A549 (cell line): ENCODE measurements around the gene ABCA5. TPM values are rescaled to one million over a fixed set of nuclear protein-coding genes. Genes with fewer than 3 reads are reported as not detected.

Source experiments
- ATAC-seq, 2 experiments: fragments of 200-7000 bp in 1 of 2; fragments of >200 bp in 1 of 2; cut with Nextera tagmentation in 1 of 2; cut with Tn5 transposase in 1 of 2; 3 replicates each; pipeline versions ENCODE4 v1.8.0 to v1.9.1; 2018 to 2020; ENCODE audit warnings: mild to moderate bottlenecking in 1 of 2, moderate library complexity in 1 of 2
- CTCF ChIA-PET: fragments of 300-600 bp; sonication (Branson Sonifier 250); formaldehyde crosslinking; extraction: SDS; loops from one replicate; lab custom pipeline; 2021; ENCODE audit warnings: antibody characterized with exemption, inconsistent platforms; lab: Yijun Ruan, JAX
- POLR2A ChIA-PET: fragments of 350-600 bp; formaldehyde crosslinking; extraction: SDS; loops from one replicate; lab custom pipeline; 2021; ENCODE audit warnings: antibody characterized with exemption, inconsistent platforms; lab: Yijun Ruan, JAX
- DNase-seq, 2 experiments: peaks; one replicate each; pipeline versions ENCODE4 v3.0.0 to v3.0.0-alpha.2; 2011 to 2016; ENCODE audit warnings: low read depth in 1 of 2, low spot score in 1 of 2
- FAIRE-seq: peaks from 2 replicates; lab custom pipeline; 2011; peaks lifted over from hg19 to GRCh38; lab: Jason Lieb, UNC
- H3K27ac ChIP-seq, 2 experiments: fragments of >200 bp; sonication (Bioruptor Twin); formaldehyde crosslinking; 3 replicates each; pipeline ENCODE4 v1.5.1; 2016 to 2017
- H3K4me1 ChIP-seq: fragments of >200 bp; sonication (Bioruptor Twin); formaldehyde crosslinking; 3 replicates; pipeline ENCODE4 v1.6.1; 2016
- H3K4me2 ChIP-seq: fragments of >200 bp; sonication (Bioruptor Twin); formaldehyde crosslinking; 3 replicates; pipeline ENCODE4 v1.6.1; 2016
- H3K4me3 ChIP-seq: fragments of >200 bp; sonication (Bioruptor Twin); formaldehyde crosslinking; 3 replicates; pipeline ENCODE4 v1.5.1; 2016
- H3K9me3 ChIP-seq: fragments of >200 bp; sonication (Bioruptor Twin); formaldehyde crosslinking; 3 replicates; pipeline ENCODE4 v1.6.1; 2016
- CEBPB ChIP-seq, 2 experiments: fragments of >200 bp in 1 of 2; sonication (Bioruptor Twin) in 1 of 2; formaldehyde crosslinking in 1 of 2; IDR thresholded peaks; 2 replicates each; pipeline ENCODE4 v1.6.1; 2012 to 2016
- EHF ChIP-seq: fragments of 250-450 bp; sonication (Bioruptor Pico); IDR thresholded peaks from 2 replicates; pipeline ENCODE4 v1.5.0; 2020; ENCODE audit warnings: mild to moderate bottlenecking
- EHMT2 ChIP-seq: fragments of 200-600 bp; sonication (generic); IDR thresholded peaks from 2 replicates; pipeline ENCODE4 v1.6.1; 2016; ENCODE audit warnings: antibody characterized with exemption, low read depth, mild to moderate bottlenecking, moderate library complexity
- ESRRA ChIP-seq: fragments of 150-350 bp; IDR thresholded peaks from 2 replicates; pipeline ENCODE4 v1.6.1; 2014; ENCODE audit warnings: mild to moderate bottlenecking, low read length, borderline replicate concordance
- FOSL2 ChIP-seq, 2 experiments: fragments of 450-650 bp in 1 of 2; fragments of >200 bp in 1 of 2; sonication (Bioruptor Twin) in 1 of 2; formaldehyde crosslinking; IDR thresholded peaks; 2 replicates each; pipeline versions ENCODE4 v1.5.0 to v1.6.1; 2016 to 2020; ENCODE audit warnings: mild to moderate bottlenecking in 1 of 2, moderate library complexity in 1 of 2
- GATA3 ChIP-seq: IDR thresholded peaks from 2 replicates; pipeline ENCODE4 v1.6.1; 2012; ENCODE audit warnings: borderline replicate concordance
- HDAC2 ChIP-seq: fragments of 200-600 bp; sonication (generic); IDR thresholded peaks from 2 replicates; pipeline ENCODE4 v1.6.1; 2016
- HEYL ChIP-seq: fragments of 250-450 bp; sonication (Bioruptor Pico); IDR thresholded peaks from 2 replicates; pipeline ENCODE4 v1.8.0; 2021; ENCODE audit warnings: mild to moderate bottlenecking, moderate library complexity
- HOXA7 ChIP-seq: fragments of 250-450 bp; sonication (Bioruptor Pico); IDR thresholded peaks from 2 replicates; pipeline ENCODE4 v1.5.0; 2020; ENCODE audit warnings: mild to moderate bottlenecking, moderate library complexity
- HOXB13 ChIP-seq: fragments of 250-450 bp; sonication (Bioruptor Pico); IDR thresholded peaks from 2 replicates; pipeline ENCODE4 v1.5.0; 2020; ENCODE audit warnings: low read depth, mild to moderate bottlenecking, moderate library complexity
- JUN ChIP-seq, 2 experiments: fragments of >200 bp; sonication (Bioruptor Twin); formaldehyde crosslinking; IDR thresholded peaks; 2 replicates in 1 of 2; 3 replicates in 1 of 2; pipeline ENCODE4 v1.6.1; 2016 to 2017
- KDM5A ChIP-seq: fragments of 200-600 bp; sonication (generic); IDR thresholded peaks from 2 replicates; pipeline ENCODE4 v1.6.1; 2016; ENCODE audit warnings: antibody characterized with exemption, mild to moderate bottlenecking
- MYC ChIP-seq: IDR thresholded peaks from 2 replicates; pipeline ENCODE4 v1.6.1; 2012; ENCODE audit warnings: mild to moderate bottlenecking, inconsistent platforms, low read length, improper control_type of control experiment, borderline replicate concordance
- PHF8 ChIP-seq: fragments of 200-600 bp; sonication (generic); IDR thresholded peaks from 2 replicates; pipeline ENCODE4 v1.6.1; 2016; ENCODE audit warnings: low read depth, mild to moderate bottlenecking, antibody characterized with exemption, moderate library complexity, borderline replicate concordance
- RAD21 ChIP-seq, 2 experiments: fragments of >200 bp in 1 of 2; sonication (Bioruptor Twin) in 1 of 2; formaldehyde crosslinking in 1 of 2; IDR thresholded peaks in 1 of 2; conservative IDR thresholded peaks in 1 of 2; 2 replicates in 1 of 2; 3 replicates in 1 of 2; pipeline ENCODE4 v1.6.1; 2012 to 2018; ENCODE audit warnings: inconsistent platforms in 1 of 2
- RNF2 ChIP-seq: fragments of 200-600 bp; sonication (generic); IDR thresholded peaks from 2 replicates; pipeline ENCODE4 v1.6.1; 2016; ENCODE audit warnings: low read depth, mild to moderate bottlenecking, antibody characterized with exemption, moderate library complexity, borderline replicate concordance
- SMC3 ChIP-seq: fragments of >200 bp; sonication (Bioruptor Twin); formaldehyde crosslinking; IDR thresholded peaks from 3 replicates; pipeline ENCODE4 v1.6.1; 2018; ENCODE audit warnings: inconsistent platforms
- SREBF2 ChIP-seq: fragments of 450-650 bp; IDR thresholded peaks from 2 replicates; pipeline ENCODE4 v1.6.1; 2014; ENCODE audit warnings: mild to moderate bottlenecking, moderate library complexity
- TFCP2L1 ChIP-seq: fragments of 250-450 bp; sonication (Bioruptor Pico); IDR thresholded peaks from 2 replicates; pipeline ENCODE4 v1.5.0; 2021; ENCODE audit warnings: mild to moderate bottlenecking
- ZSCAN20 ChIP-seq: fragments of 250-450 bp; sonication (Bioruptor Pico); IDR thresholded peaks from 2 replicates; pipeline ENCODE4 v1.8.0; 2022; ENCODE audit warnings: mild to moderate bottlenecking, moderate library complexity
- WGBS: methylation state at CpG from one replicate; pipeline ENCODE4 v1.1.6; 2017; ENCODE audit errors: missing lambda C conversion rate; 5-methylcytosine and 5-hydroxymethylcytosine counted together
- polyA plus RNA-seq, 4 experiments: library from polyadenylated mRNA; depleted of rRNA in 3 of 4; stranded (reverse); fragments of >200 nt; fragmentation: RNase III in 1 of 4; extraction: RNeasy Plus Mini Kit Qiagen cat#74134 plus additional on column Dnase treatment in 1 of 4; gene quantifications; 2 replicates in 3 of 4; 3 replicates in 1 of 4; pipeline ENCODE4 v1.2.3, GENCODE V29; 2011 to 2017
- TF ChIP-seq, protein P1 (sequence below): fragments of 450-650 bp; IDR thresholded peaks from 2 replicates; pipeline ENCODE4 v1.6.1; 2014; ENCODE audit warnings: antibody characterized with exemption
- TF ChIP-seq, protein P2 (sequence below): fragments of 150-350 bp; IDR thresholded peaks from 2 replicates; pipeline ENCODE4 v1.6.1; 2014; ENCODE audit warnings: low read depth, mild to moderate bottlenecking, low read length
- TF ChIP-seq, protein P3 (sequence below): IDR thresholded peaks from 2 replicates; pipeline ENCODE4 v1.6.1; 2012
- TF ChIP-seq, protein P4 (sequence below): fragments of >200 bp; sonication (Bioruptor Twin); formaldehyde crosslinking; IDR thresholded peaks from 2 replicates; pipeline ENCODE4 v1.6.1; 2016

ABCA5 gene
- polyA plus RNA-seq, 2 of the 4 experiments (the other 2 are of a cell fraction) = 4.5 to 9.1 TPM

DNA sequence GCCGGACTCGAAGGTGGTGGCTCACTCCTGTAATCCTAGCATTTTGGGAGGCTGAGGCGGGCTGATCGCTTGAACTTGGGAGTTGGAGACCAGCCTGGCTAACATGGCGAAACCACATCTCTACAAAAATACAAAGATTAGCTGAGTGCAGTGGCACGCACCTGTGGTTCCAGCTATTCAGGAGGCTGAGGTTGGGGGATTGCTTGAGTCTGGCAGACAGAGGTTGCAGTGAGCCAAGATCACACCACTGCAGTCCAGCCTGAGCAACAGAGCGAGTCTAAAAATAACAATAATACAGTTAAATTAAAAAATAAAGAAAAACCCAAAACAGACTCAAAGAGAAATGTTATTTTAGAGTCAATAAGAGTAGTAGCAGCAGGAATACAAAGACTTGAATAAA lies 29.7 kb upstream of the ABCA5 start:
- POLR2A ChIA-PET = no interaction called here
- TF ChIP-seq RAD21 (conservative IDR thresholded peaks at IDR 0.05 in 1 of 2, IDR thresholded peaks at IDR 0.05 in 1 of 2) (no peak), HEYL (CRISPR knock-in tag) (no peak), EHF (CRISPR knock-in tag) (no peak), SMC3 (no peak), ESRRA (no peak), ZSCAN20 (CRISPR knock-in tag) (no peak), EHMT2 (no peak), HOXA7 (CRISPR knock-in tag) (no peak), GATA3 (no peak), KDM5A (no peak), PHF8 (no peak), HDAC2 (no peak), JUN (IDR thresholded peaks at IDR 0.05) (no peak), SREBF2 (no peak)
- TF ChIP-seq, protein P1, sequence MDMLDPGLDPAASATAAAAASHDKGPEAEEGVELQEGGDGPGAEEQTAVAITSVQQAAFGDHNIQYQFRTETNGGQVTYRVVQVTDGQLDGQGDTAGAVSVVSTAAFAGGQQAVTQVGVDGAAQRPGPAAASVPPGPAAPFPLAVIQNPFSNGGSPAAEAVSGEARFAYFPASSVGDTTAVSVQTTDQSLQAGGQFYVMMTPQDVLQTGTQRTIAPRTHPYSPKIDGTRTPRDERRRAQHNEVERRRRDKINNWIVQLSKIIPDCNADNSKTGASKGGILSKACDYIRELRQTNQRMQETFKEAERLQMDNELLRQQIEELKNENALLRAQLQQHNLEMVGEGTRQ = no peak
- TF ChIP-seq, protein P2, sequence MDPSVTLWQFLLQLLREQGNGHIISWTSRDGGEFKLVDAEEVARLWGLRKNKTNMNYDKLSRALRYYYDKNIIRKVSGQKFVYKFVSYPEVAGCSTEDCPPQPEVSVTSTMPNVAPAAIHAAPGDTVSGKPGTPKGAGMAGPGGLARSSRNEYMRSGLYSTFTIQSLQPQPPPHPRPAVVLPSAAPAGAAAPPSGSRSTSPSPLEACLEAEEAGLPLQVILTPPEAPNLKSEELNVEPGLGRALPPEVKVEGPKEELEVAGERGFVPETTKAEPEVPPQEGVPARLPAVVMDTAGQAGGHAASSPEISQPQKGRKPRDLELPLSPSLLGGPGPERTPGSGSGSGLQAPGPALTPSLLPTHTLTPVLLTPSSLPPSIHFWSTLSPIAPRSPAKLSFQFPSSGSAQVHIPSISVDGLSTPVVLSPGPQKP = no peak
- TF ChIP-seq, protein P3, sequence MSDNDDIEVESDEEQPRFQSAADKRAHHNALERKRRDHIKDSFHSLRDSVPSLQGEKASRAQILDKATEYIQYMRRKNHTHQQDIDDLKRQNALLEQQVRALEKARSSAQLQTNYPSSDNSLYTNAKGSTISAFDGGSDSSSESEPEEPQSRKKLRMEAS = no peak
- Histone ChIP-seq H3K9me3 (no peaks in the 10 kb centered on the region), H3K4me1 (no peaks in the 10 kb centered on the region), H3K27ac (no peak overlapping the region), H3K4me2 (no peak overlapping the region), H3K4me3 (no peak overlapping the region)
- no peak for FAIRE-seq
- 81% methylated on average over 7 of the region's 7 CpGs for WGBS
- ATAC-seq = no peak
- CTCF ChIA-PET = interaction anchor here (1.4 kb wide), 1 partner anchor 10 kb away, joined by 6 read pairs; no protein-coding TSS in a partner anchor
- DNase-seq = no peak

DNA sequence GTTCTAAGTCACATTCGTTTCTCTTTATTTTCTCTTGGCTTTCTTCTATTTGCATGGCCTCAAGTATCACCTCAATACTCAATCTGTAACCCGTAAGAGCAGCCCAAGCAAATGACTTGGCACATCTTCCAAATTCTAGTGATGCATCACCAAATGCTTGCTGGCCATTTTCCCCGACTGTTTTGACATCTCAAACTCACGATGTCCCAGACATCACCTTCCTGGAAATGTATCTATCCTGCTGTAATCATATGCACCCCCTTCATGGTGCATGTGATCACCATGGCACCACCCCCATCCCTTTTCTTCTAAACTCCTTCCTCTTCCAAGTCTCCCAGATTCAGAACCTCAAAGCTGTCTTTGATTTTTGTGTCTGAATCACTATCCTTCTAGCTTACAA lies 24.0 kb upstream of the ABCA5 start:
- H3K4me3 ChIP-seq = no peak overlapping the region
- no peaks in the 10 kb centered on the region for H3K4me1 ChIP-seq
- H3K4me2 ChIP-seq = no peak overlapping the region
- 52% methylated on average over 4 of the region's 4 CpGs for WGBS
- TF ChIP-seq, protein P4, sequence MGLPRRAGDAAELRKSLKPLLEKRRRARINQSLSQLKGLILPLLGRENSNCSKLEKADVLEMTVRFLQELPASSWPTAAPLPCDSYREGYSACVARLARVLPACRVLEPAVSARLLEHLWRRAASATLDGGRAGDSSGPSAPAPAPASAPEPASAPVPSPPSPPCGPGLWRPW = no peak
- TF ChIP-seq KDM5A (no peak), SREBF2 (no peak), FOSL2 (IDR thresholded peaks at IDR 0.05) (no peak), FOSL2 (CRISPR knock-in tag; IDR thresholded peaks at IDR 0.05) (no peak), RNF2 (no peak), MYC (no peak), HOXB13 (CRISPR knock-in tag) (no peak), CEBPB (IDR thresholded peaks at IDR 0.05) (no peak), TFCP2L1 (CRISPR knock-in tag) (no peak), HDAC2 (no peak)
- ChIA-PET CTCF (interaction anchor here (0.6 to 1.3 kb wide), 2 partner anchors 9 to 115 kb away, joined by 3 read pairs; no protein-coding TSS in a partner anchor), POLR2A (no interaction called here)
- DNase-seq (no peak), FAIRE-seq (no peak), ATAC-seq (no peak)
- no peaks in the 10 kb centered on the region for H3K9me3 ChIP-seq
- no peak overlapping the region for H3K27ac ChIP-seq
